ENCODE results near the gene RBBP8.

The RBBP8 gene

DNA sequence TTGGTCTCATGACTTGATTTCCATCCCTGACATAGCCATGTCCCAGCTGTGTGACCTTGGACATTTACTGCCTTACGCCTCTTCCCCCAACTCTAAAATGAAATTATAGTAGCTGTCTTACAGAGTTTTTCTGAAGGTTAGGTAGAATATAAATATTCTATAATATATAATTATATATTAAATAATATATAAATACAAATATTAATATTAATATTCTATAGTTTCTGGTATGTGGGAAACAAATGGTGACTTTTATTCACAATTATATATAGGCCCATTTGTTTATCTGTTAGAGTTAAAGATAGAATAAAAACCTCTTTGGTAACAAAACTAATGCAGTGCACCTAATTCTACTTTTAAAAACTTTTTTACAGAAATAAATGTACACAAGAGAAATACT is 1.7 kb downstream of the RBBP8 start:
- peaks cover 53% of the 10 kb centered on the region for H3K4me1 ChIP-seq (ENCODE audit: low read depth, poor library complexity, severe bottlenecking)
- H2AFZ ChIP-seq (ENCODE audit: low read depth), result no peak overlapping the region
- H3K4me3 ChIP-seq (IDR thresholded peaks at IDR 0.05; ENCODE audit: insufficient read depth, low read depth, low read length), result no peak overlapping the region
- TF ChIP-seq, protein P1, sequence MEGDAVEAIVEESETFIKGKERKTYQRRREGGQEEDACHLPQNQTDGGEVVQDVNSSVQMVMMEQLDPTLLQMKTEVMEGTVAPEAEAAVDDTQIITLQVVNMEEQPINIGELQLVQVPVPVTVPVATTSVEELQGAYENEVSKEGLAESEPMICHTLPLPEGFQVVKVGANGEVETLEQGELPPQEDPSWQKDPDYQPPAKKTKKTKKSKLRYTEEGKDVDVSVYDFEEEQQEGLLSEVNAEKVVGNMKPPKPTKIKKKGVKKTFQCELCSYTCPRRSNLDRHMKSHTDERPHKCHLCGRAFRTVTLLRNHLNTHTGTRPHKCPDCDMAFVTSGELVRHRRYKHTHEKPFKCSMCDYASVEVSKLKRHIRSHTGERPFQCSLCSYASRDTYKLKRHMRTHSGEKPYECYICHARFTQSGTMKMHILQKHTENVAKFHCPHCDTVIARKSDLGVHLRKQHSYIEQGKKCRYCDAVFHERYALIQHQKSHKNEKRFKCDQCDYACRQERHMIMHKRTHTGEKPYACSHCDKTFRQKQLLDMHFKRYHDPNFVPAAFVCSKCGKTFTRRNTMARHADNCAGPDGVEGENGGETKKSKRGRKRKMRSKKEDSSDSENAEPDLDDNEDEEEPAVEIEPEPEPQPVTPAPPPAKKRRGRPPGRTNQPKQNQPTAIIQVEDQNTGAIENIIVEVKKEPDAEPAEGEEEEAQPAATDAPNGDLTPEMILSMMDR (conservative IDR thresholded peaks at IDR 0.05; ENCODE audit: low read depth, low read length), result no peak
- peaks cover 63% of the 10 kb centered on the region; the same call in 1 of the 2 replicates for H3K79me2 ChIP-seq (ENCODE audit: insufficient read depth, low read depth)
- peak overlapping the region; percentile 89 for H3K4me2 ChIP-seq
- no peaks in the 10 kb centered on the region for H3K27me3 ChIP-seq (ENCODE audit: insufficient read depth, low read depth)
- H3K36me3 ChIP-seq (ENCODE audit: insufficient read depth), result peaks cover 13% of the 10 kb centered on the region; the same call in 1 of the 2 replicates
- H4K20me1 ChIP-seq (ENCODE audit: insufficient read depth), result no peaks in the 10 kb centered on the region
- peak overlapping the region; percentile 82; the same call in 1 of the 2 replicates for H3K9ac ChIP-seq
- peak overlapping the region; percentile 80; the same call in 1 of the 2 replicates for H3K27ac ChIP-seq

DNA sequence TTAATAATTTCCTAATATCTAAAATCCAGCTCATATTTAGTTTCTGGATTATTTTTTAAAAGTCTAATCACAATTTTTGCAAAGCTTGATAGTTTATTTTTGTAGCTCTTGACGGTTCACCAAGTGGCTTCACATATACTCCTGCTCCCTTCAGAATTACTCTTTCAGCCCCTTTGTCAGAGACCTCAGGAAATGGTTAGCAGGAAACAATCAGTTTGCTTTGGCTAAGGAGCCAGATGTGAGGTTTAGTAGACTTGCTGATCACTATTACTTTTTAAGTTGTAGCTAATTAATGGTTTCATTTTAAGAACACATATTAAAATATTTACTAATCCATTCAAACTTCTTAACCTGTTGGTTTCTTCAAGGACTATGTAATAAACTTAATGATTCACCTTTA is 2.3 kb downstream of the RBBP8 start:
- H3K4me1 ChIP-seq (ENCODE audit: low read depth, poor library complexity, severe bottlenecking), result peaks cover 47% of the 10 kb centered on the region
- no peaks in the 10 kb centered on the region for H4K20me1 ChIP-seq (ENCODE audit: insufficient read depth)
- H3K27me3 ChIP-seq (ENCODE audit: insufficient read depth, low read depth), result no peaks in the 10 kb centered on the region
- TF ChIP-seq, protein P1 (conservative IDR thresholded peaks at IDR 0.05; ENCODE audit: low read depth, low read length), result no peak
- peaks cover 15% of the 10 kb centered on the region; the same call in 1 of the 2 replicates for H3K36me3 ChIP-seq (ENCODE audit: insufficient read depth)
- H3K27ac ChIP-seq, result peak overlapping the region; percentile 15; the same call in 1 of the 2 replicates
- H3K4me2 ChIP-seq, result peak overlapping the region; percentile 89
- peaks cover 66% of the 10 kb centered on the region; the same call in 1 of the 2 replicates for H3K79me2 ChIP-seq (ENCODE audit: insufficient read depth, low read depth)
- H2AFZ ChIP-seq (ENCODE audit: low read depth), result no peak overlapping the region
- no peak overlapping the region for H3K4me3 ChIP-seq (IDR thresholded peaks at IDR 0.05; ENCODE audit: insufficient read depth, low read depth, low read length)
- peak overlapping the region; percentile 82; the same call in 1 of the 2 replicates for H3K9ac ChIP-seq

DNA sequence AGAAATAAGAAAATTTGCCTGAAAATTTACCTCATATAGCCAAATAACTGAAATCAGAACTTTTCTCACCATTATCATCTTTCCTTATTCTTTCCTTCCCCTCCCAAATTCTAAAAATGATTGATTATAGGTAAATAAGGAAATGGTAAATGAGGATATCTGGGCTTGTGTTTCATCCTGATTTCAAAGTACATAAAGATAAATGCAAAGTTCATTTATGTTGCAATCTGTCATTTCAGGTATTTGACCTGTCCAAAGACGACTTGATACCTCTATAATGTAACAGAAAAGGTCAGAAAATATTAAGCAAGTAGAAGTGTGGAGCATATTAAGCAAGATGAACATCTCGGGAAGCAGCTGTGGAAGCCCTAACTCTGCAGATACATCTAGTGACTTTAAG is 3.4 kb downstream of the RBBP8 start:
- Histone ChIP-seq H3K27ac (no peak overlapping the region), H3K79me2 (ENCODE audit: insufficient read depth, low read depth) (peaks cover 68% of the 10 kb centered on the region; the same call in 1 of the 2 replicates), H3K36me3 (ENCODE audit: insufficient read depth) (peaks cover 17% of the 10 kb centered on the region; the same call in 1 of the 2 replicates), H3K4me2 (peak overlapping the region; percentile 89), H4K20me1 (ENCODE audit: insufficient read depth) (no peaks in the 10 kb centered on the region), H3K9ac (no peak overlapping the region), H3K4me1 (ENCODE audit: low read depth, poor library complexity, severe bottlenecking) (peaks cover 36% of the 10 kb centered on the region), H3K27me3 (ENCODE audit: insufficient read depth, low read depth) (no peaks in the 10 kb centered on the region), H2AFZ (ENCODE audit: low read depth) (no peak overlapping the region), H3K4me3 (IDR thresholded peaks at IDR 0.05; ENCODE audit: insufficient read depth, low read depth, low read length) (no peak overlapping the region)
- TF ChIP-seq, protein P1 (conservative IDR thresholded peaks at IDR 0.05; ENCODE audit: low read depth, low read length), result no peak

DNA sequence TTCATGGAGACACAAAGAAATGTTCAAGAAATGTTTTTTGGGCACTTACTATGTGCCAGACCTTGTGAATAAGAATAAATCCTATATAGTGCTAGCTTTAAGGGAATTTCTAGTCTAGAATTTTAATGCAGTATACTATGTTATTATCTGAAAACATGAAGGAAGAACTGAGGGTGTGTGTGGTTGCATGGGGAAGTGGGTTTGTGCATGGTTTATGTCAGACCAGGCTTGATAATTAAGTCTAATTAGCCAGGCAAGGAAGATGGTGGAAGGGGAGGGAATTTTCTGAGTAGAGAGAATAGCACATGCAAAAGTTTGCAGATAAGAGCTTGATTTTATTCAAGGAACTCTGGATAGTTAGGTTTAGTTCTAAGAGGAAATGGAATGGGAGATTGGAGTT is 6.5 kb downstream of the RBBP8 start:
- Histone ChIP-seq H3K27me3 (ENCODE audit: insufficient read depth, low read depth) (no peaks in the 10 kb centered on the region), H2AFZ (ENCODE audit: low read depth) (no peak overlapping the region), H3K27ac (no peak overlapping the region), H3K4me1 (ENCODE audit: low read depth, poor library complexity, severe bottlenecking) (peaks cover 26% of the 10 kb centered on the region), H3K4me3 (IDR thresholded peaks at IDR 0.05; ENCODE audit: insufficient read depth, low read depth, low read length) (no peak overlapping the region), H3K9ac (no peak overlapping the region), H4K20me1 (ENCODE audit: insufficient read depth) (no peaks in the 10 kb centered on the region), H3K36me3 (ENCODE audit: insufficient read depth) (peaks cover 23% of the 10 kb centered on the region; the same call in 1 of the 2 replicates), H3K4me2 (no peak overlapping the region), H3K79me2 (ENCODE audit: insufficient read depth, low read depth) (peaks cover 60% of the 10 kb centered on the region; the same call in 1 of the 2 replicates)
- TF ChIP-seq, protein P1 (conservative IDR thresholded peaks at IDR 0.05; ENCODE audit: low read depth, low read length), result no peak

Data from KMS-11 (cell line).